GM12878 (cell line): Measurements from ENCODE around the gene ZNF225. TPM values are rescaled to one million over a fixed set of nuclear protein-coding genes. Genes with fewer than 3 reads are reported as not detected.

Experiments
- ATAC-seq: fragments of 200-7000 bp; cut with Tn5 transposase; 3 replicates; pipeline ENCODE4 v1.9.1; 2020; ENCODE audit warnings: mild to moderate bottlenecking, moderate library complexity
- BruUV-seq: library from RNA; stranded (reverse); fragments of 400-500 nt; replicated peaks from 2 replicates; lab custom pipeline; 2021; lab: Mats Ljungman, UMichigan
- CTCF ChIA-PET: fragments of 300-600 bp; sonication (Branson Sonifier 250); formaldehyde crosslinking; extraction: SDS; loops from one replicate; lab custom pipeline; 2021; ENCODE audit warnings: inconsistent platforms; lab: Yijun Ruan, JAX
- POLR2A ChIA-PET: fragments of 350-600 bp; formaldehyde crosslinking; extraction: SDS; loops from one replicate; lab custom pipeline; 2021; ENCODE audit warnings: inconsistent platforms; lab: Charles Lee
- RAD21 ChIA-PET: fragments of 300-600 bp; sonication (Branson Sonifier 250); formaldehyde crosslinking; loops from one replicate; lab custom pipeline; 2023; ENCODE audit warnings: antibody characterized with exemption; ENCODE audit not compliant: unreplicated experiment; lab: Charles Lee
- SMC1A ChIA-PET: fragments of 300-600 bp; sonication (Branson Sonifier 250); formaldehyde crosslinking; loops from one replicate; lab custom pipeline; 2023; ENCODE audit not compliant: unreplicated experiment, uncharacterized antibody; lab: Charles Lee
- DNase-seq: peaks from one replicate; pipeline ENCODE4 v3.0.0-alpha.2; 2011; ENCODE audit warnings: low read depth, low spot score
- FAIRE-seq: peaks from 3 replicates; lab custom pipeline; 2011; peaks lifted over from hg19 to GRCh38; lab: Jason Lieb, UNC
- H2AFZ ChIP-seq: 2 replicates; pipeline ENCODE4 v1.6.0; 2011; ENCODE audit warnings: low read depth, low read length, control low read depth; ENCODE audit not compliant: control insufficient read depth
- H3K27ac ChIP-seq: 2 replicates; pipeline ENCODE4 v1.5.1; 2011; ENCODE audit warnings: control low read depth; ENCODE audit not compliant: control insufficient read depth, insufficient read depth
- H3K27me3 ChIP-seq, 2 experiments: replicated peaks in 1 of 2; 2 replicates each; pipeline versions ENCODE4 v1.6.0 to v1.6.1; 2011; ENCODE audit warnings: low read length in 1 of 2; ENCODE audit not compliant: control insufficient read depth in 2 of 2, insufficient read depth in 2 of 2
- H3K36me3 ChIP-seq, 2 experiments: 2 replicates each; pipeline ENCODE4 v1.5.1; 2011; ENCODE audit warnings: low read length in 1 of 2; ENCODE audit not compliant: control insufficient read depth in 2 of 2, insufficient read depth in 2 of 2
- H3K4me1 ChIP-seq: 2 replicates; pipeline ENCODE4 v1.6.1; 2011; ENCODE audit warnings: mild to moderate bottlenecking, low read length, moderate library complexity, mixed read lengths; ENCODE audit not compliant: control insufficient read depth, insufficient read depth
- H3K4me2 ChIP-seq: 2 replicates; pipeline ENCODE4 v1.6.0; 2011; ENCODE audit warnings: control low read depth; ENCODE audit not compliant: control insufficient read depth, insufficient read depth
- H3K4me3 ChIP-seq: fragments of 200-600 bp; sonication (generic); 2 replicates; pipeline ENCODE4 v1.5.1; 2016
- H3K79me2 ChIP-seq: 2 replicates; pipeline ENCODE4 v1.6.0; 2011; ENCODE audit warnings: low read length; ENCODE audit not compliant: control insufficient read depth, insufficient read depth
- H3K9ac ChIP-seq: 2 replicates; pipeline ENCODE4 v1.8.0; 2011; ENCODE audit warnings: low read length, control low read depth, mixed read lengths; ENCODE audit not compliant: control insufficient read depth, insufficient read depth
- H3K9me3 ChIP-seq: replicated peaks from 3 replicates; pipeline ENCODE4 v1.5.1; 2011; ENCODE audit warnings: mild to moderate bottlenecking, low read length; ENCODE audit not compliant: control insufficient read depth, insufficient read depth
- H4K20me1 ChIP-seq: 2 replicates; pipeline ENCODE4 v1.6.0; 2011; ENCODE audit not compliant: control insufficient read depth, insufficient read depth
- ATF2 ChIP-seq: IDR thresholded peaks from 2 replicates; pipeline ENCODE4 v1.6.1; 2012; ENCODE audit warnings: low read length, inconsistent platforms
- ATF7 ChIP-seq: fragments of 450-650 bp; IDR thresholded peaks from 2 replicates; pipeline ENCODE4 v1.6.1; 2016; ENCODE audit warnings: low read depth, mild to moderate bottlenecking
- CHD1 ChIP-seq: IDR thresholded peaks from 2 replicates; pipeline ENCODE4 v1.6.1; 2012; ENCODE audit warnings: low read depth, low read length, improper control_type of control experiment
- CREM ChIP-seq: IDR thresholded peaks from 2 replicates; pipeline ENCODE4 v1.6.1; 2014; ENCODE audit warnings: antibody characterized with exemption, low read depth
- CTCF ChIP-seq, 3 experiments: IDR thresholded peaks in 2 of 3; conservative IDR thresholded peaks in 1 of 3; 2 replicates each; pipeline ENCODE4 v1.5.1; 2011; ENCODE audit warnings: low read depth in 3 of 3, low read length in 3 of 3, mild to moderate bottlenecking in 3 of 3, control low read depth in 2 of 3, moderate library complexity in 2 of 3, inconsistent platforms in 1 of 3, mixed read lengths in 1 of 3; ENCODE audit not compliant: control insufficient read depth in 2 of 3, insufficient read depth in 1 of 3; ENCODE audit errors: extremely low read depth in 1 of 3
- KLF5 ChIP-seq: fragments of 450-650 bp; IDR thresholded peaks from 2 replicates; pipeline ENCODE4 v1.6.1; 2014; ENCODE audit warnings: mild to moderate bottlenecking; ENCODE audit not compliant: partially characterized antibody
- NFYA ChIP-seq: IDR thresholded peaks from 2 replicates; pipeline ENCODE4 v1.6.1; 2011; ENCODE audit warnings: low read depth, mild to moderate bottlenecking, low read length, improper control_type of control experiment, borderline replicate concordance
- NKRF ChIP-seq: fragments of 450-650 bp; conservative IDR thresholded peaks from 2 replicates; pipeline ENCODE4 v1.6.1; 2017; ENCODE audit warnings: mild to moderate bottlenecking, moderate library complexity
- NRF1 ChIP-seq: conservative IDR thresholded peaks from 2 replicates; pipeline ENCODE4 v1.6.1; 2011; ENCODE audit warnings: mild to moderate bottlenecking, low read depth, low read length, improper control_type of control experiment
- REST ChIP-seq: IDR thresholded peaks from 2 replicates; pipeline ENCODE4 v1.6.1; 2012; ENCODE audit warnings: mild to moderate bottlenecking, low read depth, low read length
- SMAD1 ChIP-seq: fragments of 450-650 bp; IDR thresholded peaks from 2 replicates; pipeline ENCODE4 v1.6.1; 2018; ENCODE audit warnings: mild to moderate bottlenecking, low read depth; ENCODE audit not compliant: partially characterized antibody
- WGBS: methylation state at CpG from one replicate; pipeline ENCODE4 v1.1.6; 2016; ENCODE audit warnings: low lambda C conversion rate; ENCODE audit not compliant: insufficient replicate concordance, insufficient coverage; ENCODE audit errors: missing lambda C conversion rate; 5-methylcytosine and 5-hydroxymethylcytosine counted together
- in situ Hi-C: fragments of 300-500 bp; cut with MboI; formaldehyde crosslinking; loops from 9 replicates; pipeline ENCODE4 v1.14.3; 2018; ENCODE audit warnings: mixed read lengths
- intact Hi-C: fragments of 100-400 bp; cut with micrococcal nuclease; formaldehyde crosslinking; loops from one replicate; pipeline ENCODE4 v1.14.2; 2022; ENCODE audit not compliant: unreplicated experiment
- polyA plus RNA-seq, 11 experiments: library from polyadenylated mRNA; depleted of rRNA in 4 of 11; unstranded in 6 of 11; stranded (reverse) in 5 of 11; fragments of >200 nt; fragmentation: Nextera tagmentation in 4 of 11; fragmentation: Illumina TruSeq in 1 of 11; extraction: Ambion mirVana in 4 of 11; extraction: Trizol in 1 of 11; gene quantifications; 1 replicate in 1 of 11; 2 replicates in 10 of 11; pipeline versions ENCODE4 v1.2.1 to v1.2.3, GENCODE V29; 2011 to 2016; ENCODE audit warnings: inconsistent platforms in 2 of 11, missing spikeins in 2 of 11, low read depth in 1 of 11
- total RNA-seq, 4 experiments: library from RNA; depleted of rRNA in 3 of 4; stranded (reverse); fragments of >200 nt in 3 of 4; fragmentation: Illumina TruSeq in 1 of 4; extraction: Trizol in 1 of 4; gene quantifications; 2 replicates each; pipeline versions ENCODE4 v1.2.1 to v1.2.3, GENCODE V29; 2013 to 2021

ZNF225 gene
- total and polyA plus RNA-seq, 10 of the 15 experiments (the other 5 are each of a cell fraction or from before 2014, with no cell fraction given), result 1.3 to 4.4 (median 2.6) TPM

- Histone ChIP-seq H2AFZ (peak within 1 kb of the TSS; percentile 64), H3K9me3 (no peaks in the 10 kb centered on the region; the same call in 1 of the 3 replicates), H3K27ac (peak within 1 kb of the TSS; percentile 36; the same call in 1 of the 2 replicates), H3K36me3 (no peaks in the 10 kb centered on the region), H3K9ac (peak within 1 kb of the TSS; percentile 33), H3K79me2 (no peaks in the 10 kb centered on the region), H3K4me3 (peak within 1 kb of the TSS; percentile 66), H4K20me1 (no peaks in the 10 kb centered on the region), H3K27me3 (no peaks in the 10 kb centered on the region), H3K4me1 (no peaks in the 10 kb centered on the region), H3K4me2 (peak within 1 kb of the TSS; percentile 89)
- WGBS, result 17% methylated on average over 40 of the region's 40 CpGs
- RAD21 ChIA-PET, result interaction anchor here (1.0 to 1.4 kb wide), 5 partner anchors 22 to 403 kb away, joined by 3 to 5 read pairs (median 4); partner anchors contain the start of gene ZNF45
- peak; percentile 94 for FAIRE-seq
- in situ Hi-C loops (no loop called here), intact Hi-C loops (no loop called here)
- SMC1A ChIA-PET, result interaction anchor here (0.5 to 1.6 kb wide), 9 partner anchors 23 to 271 kb away, joined by 3 to 5 read pairs (median 3); partner anchors contain the start of genes ZNF221 and ZNF225
- CTCF ChIA-PET, result interaction anchor here (0.8 to 3.1 kb wide), 4 partner anchors 21 to 330 kb away, joined by 3 to 16 read pairs (median 5); partner anchors contain the start of gene ZNF224
- BruUV-seq, result TSS peak; percentile 82
- ATAC-seq, result peak; percentile 100
- peak; percentile 78 for DNase-seq
- POLR2A ChIA-PET, result no interaction called here
- TF ChIP-seq NKRF (0 out of 2 replicates have a peak, but pooled peaks have one; percentile 21), NRF1 (no peak), SMAD1 (no peak), CTCF (IDR thresholded peaks at IDR 0.05 in 2 of 3, conservative IDR thresholded peaks at IDR 0.05 in 1 of 3; ENCODE audit: control insufficient read depth in 2 of 3, extremely low read depth in 1 of 3, insufficient read depth in 1 of 3, low read depth in 3 of 3, low read length in 3 of 3) (no peak), CHD1 (no peak), CREM (peak; percentile 86; the same call in 1 of the 2 replicates), NFYA (no peak), ATF2 (no peak), REST (no peak), ATF7 (peak; percentile 70), KLF5 (no peak)
These were observed 41.2 kb upstream of the ZNF225 start, which contains the start of gene ZNF284 for GRCh38 chr19:44071824-44072542. ZNF284 (plus strand) TSS chr19:44072159; CDS start chr19:44076390, 4,231 bp downstream.
